Endometrial microvascular endothelial cells (primary cell): Measurements from ENCODE around the gene EVA1A. TPM values are rescaled to one million over a fixed set of nuclear protein-coding genes. Genes with fewer than 3 reads are reported as not detected.

Experiments used
- in situ Hi-C: cut with HindIII; loops from 2 replicates; pipeline ENCODE4 v1.10.0; 2017; ENCODE audit warnings: low sequenced_read_pairs, low pct_unique_long_range_greater_than_20kb; ENCODE audit errors: inconsistent ontology term
- total RNA-seq: library from RNA; depleted of rRNA; stranded (reverse); fragments of >200 nt; gene quantifications from one replicate; pipeline ENCODE4 v1.2.3, GENCODE V29; 2015; ENCODE audit errors: inconsistent ontology term

Gene EVA1A
- total RNA-seq, 1 donor from 2014 or later, result 29.9 TPM

DNA sequence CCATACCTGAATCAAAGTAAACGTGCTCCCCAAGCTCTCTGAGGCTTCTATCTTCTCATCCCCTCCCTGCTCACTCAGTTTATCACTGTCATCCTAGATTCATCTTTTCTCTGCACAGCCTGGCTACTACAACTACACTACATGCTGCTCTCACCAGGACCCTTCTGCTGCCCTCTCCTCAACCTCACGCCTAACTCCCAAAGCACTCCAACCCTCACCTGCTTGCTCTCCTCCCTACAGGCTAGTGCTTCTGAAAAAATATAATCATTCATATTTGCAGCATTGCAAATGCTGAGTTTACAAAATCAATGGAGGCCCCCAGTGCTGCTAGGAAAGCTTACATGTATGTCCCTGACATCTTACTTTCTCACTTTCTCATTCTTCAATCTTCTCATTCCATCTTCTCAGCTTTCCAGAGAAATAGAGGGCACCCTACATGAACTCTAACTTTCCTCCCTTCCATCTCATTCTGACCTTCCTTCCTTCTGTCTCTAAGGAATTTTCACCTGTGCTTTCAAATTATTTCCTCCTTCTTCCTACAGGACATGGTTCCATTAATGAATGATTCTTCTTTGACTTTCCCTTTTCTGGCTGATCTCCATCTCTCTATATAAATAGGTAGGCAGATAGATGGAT is 36.3 kb downstream of the EVA1A start:
- in situ Hi-C loops, result no loop called here

- in situ Hi-C loops, result no loop called here
Measured at GRCh38 chr2:75523313-75524275, 37.1 kb downstream of the EVA1A start.

- in situ Hi-C loops, result no loop called here
Measured at GRCh38 chr2:75522543-75523312, 38.0 kb downstream of the EVA1A start.

DNA sequence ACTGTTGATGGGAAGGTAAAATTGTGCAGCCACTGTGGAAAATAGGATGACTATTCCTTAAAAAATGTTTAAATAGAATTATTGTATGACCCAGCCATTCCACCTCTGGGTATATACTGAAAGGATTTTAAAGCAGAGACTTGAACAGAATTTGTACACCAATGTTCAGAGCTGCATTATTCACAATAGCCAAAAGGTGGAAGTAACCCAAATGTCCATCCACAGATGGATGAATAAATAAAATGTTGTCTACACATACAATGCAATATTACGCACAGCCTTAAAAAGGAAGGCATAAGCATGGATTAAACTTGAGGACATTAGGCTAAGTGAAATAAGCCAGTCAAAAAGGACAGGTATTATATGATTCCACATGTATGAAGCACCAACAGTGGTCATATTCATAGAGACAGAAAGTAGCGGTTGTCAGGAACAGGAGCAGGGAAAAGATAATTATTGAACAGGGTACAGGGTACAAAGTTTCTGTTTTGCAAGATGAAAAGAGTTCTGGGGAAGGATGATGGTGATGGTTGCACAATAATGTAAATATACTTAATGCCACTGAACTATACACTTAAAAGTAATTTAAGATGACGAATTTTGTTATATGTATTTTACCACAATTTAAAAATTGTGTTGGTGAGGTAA is 39.4 kb downstream of the EVA1A start:
- in situ Hi-C loops, result no loop called here

DNA sequence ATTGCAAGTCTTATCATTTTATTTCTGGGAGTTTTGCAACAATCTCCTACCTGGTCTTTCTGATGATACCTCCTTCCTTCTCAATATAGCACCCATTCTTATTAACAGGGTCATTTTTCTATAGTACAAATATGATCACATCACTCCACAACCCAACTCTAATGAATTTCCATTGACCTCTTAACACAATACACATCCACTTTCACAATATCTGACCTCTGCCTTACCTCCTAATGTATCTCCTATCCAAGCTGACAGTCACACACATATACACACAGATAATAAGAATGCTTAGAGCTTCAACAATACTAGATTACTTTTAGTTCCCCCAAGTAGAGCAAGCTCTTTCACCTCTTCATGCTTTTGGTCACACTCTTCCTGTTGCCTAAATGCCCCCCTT is 40.9 kb downstream of the EVA1A start:
- in situ Hi-C loops, result no loop called here

- in situ Hi-C loops, result no loop called here
Measured at GRCh38 chr2:75518638-75519465, 41.9 kb downstream of the EVA1A start.

DNA sequence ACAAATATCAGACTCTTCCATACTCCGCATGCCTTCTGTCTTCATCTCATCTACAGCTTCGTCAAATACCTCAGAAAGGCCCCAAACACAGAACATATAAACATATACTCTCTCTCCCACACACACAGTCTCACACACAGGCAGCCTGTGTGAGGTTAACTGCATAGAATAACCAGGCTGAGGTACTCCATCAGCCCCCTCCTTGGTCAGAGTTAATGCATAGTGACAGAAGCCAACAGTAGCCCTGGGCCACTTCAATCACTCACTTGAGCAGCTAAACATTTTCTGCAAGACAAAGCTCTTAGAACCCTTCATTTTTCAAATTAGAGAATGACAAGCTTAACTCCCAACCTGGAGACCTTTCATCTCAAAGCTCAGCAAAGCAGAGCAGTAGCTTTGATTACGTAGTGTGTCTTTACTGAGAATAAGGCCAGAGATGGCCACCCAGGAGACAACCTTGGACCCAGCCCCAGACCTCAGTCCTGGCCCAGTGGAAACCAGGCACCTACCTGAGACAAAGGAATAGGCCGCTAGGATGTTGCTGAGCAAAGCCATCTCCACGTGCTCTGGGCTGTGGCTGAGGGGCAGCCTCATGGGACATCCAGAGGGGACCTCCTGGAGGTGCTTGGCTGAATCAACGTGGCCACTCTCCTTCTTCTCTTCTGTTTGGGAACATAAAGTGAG is 43.0 kb downstream of the EVA1A start:
- in situ Hi-C loops, result no loop called here

- in situ Hi-C loops, result no loop called here
Measured at GRCh38 chr2:75516378-75517360, 44.1 kb downstream of the EVA1A start.

DNA sequence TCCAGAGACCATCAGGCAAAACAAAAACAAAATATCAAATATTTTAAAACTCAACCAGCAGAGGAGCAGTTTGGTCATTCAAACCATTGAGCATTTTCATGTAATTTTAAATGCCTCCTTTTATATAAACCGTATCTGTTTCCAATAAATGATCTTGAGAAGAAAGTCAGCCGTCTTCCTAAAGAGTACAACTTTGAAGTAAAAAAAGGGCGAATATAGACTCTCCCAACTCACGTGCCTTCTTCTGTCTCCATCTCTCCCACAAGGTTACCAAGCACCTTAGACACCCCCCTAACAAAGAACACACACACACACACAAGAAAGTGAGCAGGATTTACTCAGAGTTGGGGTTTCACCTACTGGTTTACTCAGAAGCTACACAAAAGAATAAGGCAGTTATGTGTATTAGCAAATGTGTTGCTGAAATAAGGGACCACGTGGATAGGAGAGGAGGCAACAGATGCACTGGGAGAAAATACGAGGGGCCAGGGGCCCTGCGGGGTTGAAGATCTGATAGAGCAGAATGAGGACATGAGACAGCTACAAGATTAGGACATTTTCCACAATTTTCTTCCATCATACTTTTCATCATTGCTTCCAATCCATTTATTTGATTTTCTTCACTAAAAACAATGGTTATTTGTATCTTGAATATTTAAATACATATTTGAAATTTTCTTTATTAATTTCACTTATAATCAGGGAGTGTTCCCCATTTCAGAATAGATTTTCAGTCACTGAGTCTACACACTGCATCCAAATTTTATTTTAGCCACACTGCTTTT is 45.0 kb downstream of the EVA1A start:
- in situ Hi-C loops, result no loop called here

DNA sequence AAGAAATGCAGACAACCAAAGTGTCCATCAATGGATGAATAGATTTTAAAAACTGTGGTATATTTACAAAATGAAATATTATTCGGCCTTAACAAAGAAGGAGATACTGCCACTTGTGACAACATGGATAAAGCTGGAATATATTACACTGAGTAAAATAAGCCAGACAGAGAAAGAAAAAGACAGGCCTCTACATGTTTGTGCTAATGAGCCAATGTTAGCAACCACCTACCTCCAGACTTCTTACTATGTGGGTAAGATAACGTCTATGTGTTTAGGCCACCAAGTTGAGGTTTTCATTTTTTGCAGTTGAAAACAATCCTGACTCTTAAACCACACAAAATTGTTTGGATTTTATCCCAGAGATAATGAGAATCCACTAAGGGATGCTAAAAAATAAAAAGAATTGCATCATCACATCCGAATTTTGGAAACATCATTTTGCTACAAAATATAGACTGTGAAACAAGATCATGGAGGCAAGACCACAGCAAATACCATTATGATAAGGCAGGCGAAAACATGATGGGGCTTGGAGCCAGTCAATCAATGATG is 47.0 kb downstream of the EVA1A start:
- in situ Hi-C loops, result no loop called here

DNA sequence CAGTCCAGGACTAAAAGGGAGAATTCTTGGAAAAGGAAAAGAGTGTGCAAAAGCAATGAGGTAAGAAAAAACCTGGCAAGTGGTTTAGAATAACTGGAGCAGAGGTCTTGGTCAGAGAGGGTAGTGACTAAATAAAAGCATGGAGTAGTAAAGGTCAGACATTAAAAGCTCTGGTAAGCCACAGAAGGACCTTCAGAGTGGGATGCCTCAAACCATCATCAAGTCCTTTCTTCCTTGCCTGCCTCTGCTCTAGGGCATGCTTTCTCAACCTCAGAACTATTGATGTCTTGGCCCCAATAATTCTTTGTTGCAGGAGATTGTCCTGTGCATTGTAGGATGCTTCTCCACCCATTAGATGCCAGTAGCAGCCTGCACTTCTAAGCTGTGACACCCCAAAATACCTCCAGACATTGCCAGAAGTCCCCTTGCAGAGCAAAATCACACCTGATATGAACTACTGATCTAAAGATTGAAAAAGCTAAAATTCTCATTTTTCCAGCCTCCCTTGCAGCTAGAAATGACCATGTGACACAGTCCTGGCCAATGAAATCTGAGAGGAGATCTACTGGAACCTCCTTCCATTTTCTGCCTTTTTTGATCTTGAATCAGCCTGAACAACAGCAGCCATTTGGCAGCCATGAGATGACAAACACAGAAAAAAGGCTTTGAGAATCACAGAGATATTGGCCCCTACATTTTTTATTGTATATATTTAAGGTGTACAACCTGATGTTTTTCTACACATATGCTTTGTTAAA is 48.1 kb downstream of the EVA1A start:
- in situ Hi-C loops, result no loop called here

GRCh38 chr2:75506101-75506697 is 54.5 kb downstream of the EVA1A start:
- in situ Hi-C loops, result no loop called here

DNA sequence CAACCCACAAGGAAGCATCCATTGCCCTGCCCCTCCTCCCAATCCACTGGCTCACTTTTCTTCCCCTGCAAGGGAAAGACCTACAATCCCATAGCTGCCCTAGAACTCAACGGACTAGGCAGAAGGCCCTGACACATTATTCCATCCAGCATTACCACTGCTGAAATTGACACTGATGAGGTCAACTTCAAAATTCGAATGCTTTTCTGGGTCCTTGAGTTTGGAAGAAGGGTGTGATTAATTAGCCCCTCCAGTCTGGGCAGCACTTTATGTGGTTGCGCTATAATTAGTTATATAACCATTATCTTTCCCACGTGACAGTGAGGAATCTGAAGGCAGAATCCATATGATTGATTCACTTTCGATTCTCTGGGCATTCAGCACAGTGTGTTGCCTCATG is 55.7 kb downstream of the EVA1A start:
- in situ Hi-C loops, result no loop called here

GRCh38 chr2:75503048-75503607 is 57.6 kb downstream of the EVA1A start:
- in situ Hi-C loops, result no loop called here
